ENCODE results near the gene ENDOV. TPM values are rescaled to one million over a fixed set of nuclear protein-coding genes. Genes with fewer than 3 reads are reported as not detected.

ENDOV gene
- total and polyA plus RNA-seq, 2 of the 13 experiments (the other 11 are each of a cell fraction or from before 2014, with no cell fraction given) = 15.1 to 17.1 TPM

- ATAC-seq (no peak), FAIRE-seq (no peak), DNase-seq (ENCODE audit: low spot score) (no peak)
- WGBS (ENCODE audit: low lambda C conversion rate) = 34% methylated on average over 10 of the region's 10 CpGs
- Histone ChIP-seq H2AFZ (ENCODE audit: low read length) (no peak overlapping the region), H3K9ac (ENCODE audit: insufficient read depth, low read depth, low read length) (no peak overlapping the region), H3K79me2 (ENCODE audit: insufficient read depth, low read length) (no peaks in the 10 kb centered on the region), H3K36me3 (replicated peaks in 1 of 2; ENCODE audit: control insufficient read depth in 1 of 2, insufficient read depth in 2 of 2, low read length in 2 of 2) (no peaks in the 10 kb centered on the region), H3K4me2 (ENCODE audit: low read depth, low read length) (no peak overlapping the region), H3K4me3 (replicated peaks in 1 of 3; ENCODE audit: insufficient read depth in 1 of 3, low read depth in 2 of 3, low read length in 3 of 3) (no peak overlapping the region), H3K9me3 (ENCODE audit: low read length) (no peaks in the 10 kb centered on the region), H4K20me1 (ENCODE audit: insufficient read depth, low read length) (peaks cover 12% of the 10 kb centered on the region; the same call in 1 of the 2 replicates), H3K27me3 (ENCODE audit: control insufficient read depth in 1 of 2, insufficient read depth in 2 of 2, low read length in 2 of 2) (peaks cover 2 to 12% of the 10 kb centered on the region in 2 experiments; a peak in 2 of 5 replicates), H3K27ac (ENCODE audit: extremely low read length, insufficient read depth, low read length) (no peak overlapping the region), H3K4me1 (ENCODE audit: insufficient read depth, low read length) (no peaks in the 10 kb centered on the region)
- ChIA-PET CTCF (ENCODE audit: low intra/inter-chr PET ratio, low total read pairs) (no interaction called here), POLR2A (no interaction called here)
- no TSS peak for BruUV-seq (replicated peaks)
- in situ Hi-C loops (cut with HindIII; ENCODE audit: extremely low pct_ligation_motif_present, low pct_unique_long_range_greater_than_20kb) (no loop called here), intact Hi-C loops (cut with micrococcal nuclease; ENCODE audit: unreplicated experiment) (no loop called here)
- no peak for TF ChIP-seq SKIL (CRISPR knock-in tag; IDR thresholded peaks at IDR 0.05; ENCODE audit: borderline replicate concordance)
- no peak for TF ChIP-seq ZNF333 (CRISPR knock-in tag; IDR thresholded peaks at IDR 0.05; ENCODE audit: borderline replicate concordance)
- no peak for TF ChIP-seq KDM6A (CRISPR knock-in tag; IDR thresholded peaks at IDR 0.05; ENCODE audit: low read depth)
- TF ChIP-seq FOXC1 (CRISPR knock-in tag; IDR thresholded peaks at IDR 0.05; ENCODE audit: borderline replicate concordance) = no peak
- no peak for TF ChIP-seq ZNF407 (CRISPR knock-in tag; IDR thresholded peaks at IDR 0.05; ENCODE audit: not compliant biosample characterization)
- TF ChIP-seq ZBTB37 (CRISPR knock-in tag; IDR thresholded peaks at IDR 0.05) = no peak
- no peak for TF ChIP-seq HOXD1 (CRISPR knock-in tag; IDR thresholded peaks at IDR 0.05)
- no peak for TF ChIP-seq KAT8 (CRISPR knock-in tag; IDR thresholded peaks at IDR 0.05)
- TF ChIP-seq FIP1L1 (IDR thresholded peaks at IDR 0.05; ENCODE audit: borderline replicate concordance, insufficient read depth, low read depth, low read length) = no peak
- no peak for TF ChIP-seq SMAD9 (CRISPR knock-in tag; IDR thresholded peaks at IDR 0.05)
- TF ChIP-seq ZNF329 (CRISPR knock-in tag; IDR thresholded peaks at IDR 0.05; ENCODE audit: low read depth) = no peak
- no peak for TF ChIP-seq ZNF331 (CRISPR knock-in tag; IDR thresholded peaks at IDR 0.05)
- no peak for TF ChIP-seq ZNF468 (CRISPR knock-in tag; IDR thresholded peaks at IDR 0.05)
- TF ChIP-seq NFYC (CRISPR knock-in tag; IDR thresholded peaks at IDR 0.05) = no peak
- TF ChIP-seq PHF20 (CRISPR knock-in tag; IDR thresholded peaks at IDR 0.05) = no peak
Measured at GRCh38 chr17:80437532-80437931, 22.6 kb downstream of the ENDOV start.
